ENCODE data around the gene MAGED4. TPM values are rescaled to one million over a fixed set of nuclear protein-coding genes. Genes with fewer than 3 reads are reported as not detected.
"Not testable (repeated sequence)": the region's sequence is repeated elsewhere in the genome, so short reads cannot be mapped to it uniquely, and the experiment has no call there.

Gene MAGED4, protein sequence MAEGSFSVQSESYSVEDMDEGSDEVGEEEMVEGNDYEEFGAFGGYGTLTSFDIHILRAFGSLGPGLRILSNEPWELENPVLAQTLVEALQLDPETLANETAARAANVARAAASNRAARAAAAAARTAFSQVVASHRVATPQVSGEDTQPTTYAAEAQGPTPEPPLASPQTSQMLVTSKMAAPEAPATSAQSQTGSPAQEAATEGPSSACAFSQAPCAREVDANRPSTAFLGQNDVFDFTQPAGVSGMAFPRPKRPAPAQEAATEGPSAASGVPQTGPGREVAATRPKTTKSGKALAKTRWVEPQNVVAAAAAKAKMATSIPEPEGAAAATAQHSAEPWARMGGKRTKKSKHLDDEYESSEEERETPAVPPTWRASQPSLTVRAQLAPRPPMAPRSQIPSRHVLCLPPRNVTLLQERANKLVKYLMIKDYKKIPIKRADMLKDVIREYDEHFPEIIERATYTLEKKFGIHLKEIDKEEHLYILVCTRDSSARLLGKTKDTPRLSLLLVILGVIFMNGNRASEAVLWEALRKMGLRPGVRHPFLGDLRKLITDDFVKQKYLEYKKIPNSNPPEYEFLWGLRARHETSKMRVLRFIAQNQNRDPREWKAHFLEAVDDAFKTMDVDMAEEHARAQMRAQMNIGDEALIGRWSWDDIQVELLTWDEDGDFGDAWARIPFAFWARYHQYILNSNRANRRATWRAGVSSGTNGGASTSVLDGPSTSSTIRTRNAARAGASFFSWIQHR
- total RNA-seq (10 to 100 TPM in 2 of 4 donors, 1 to 10 TPM in 1, under 1 TPM in 1; 0.27 to 11.4 (median 9.7) TPM), polyA plus RNA-seq (1 to 10 TPM in 1 of 3 donors, under 1 TPM in 1, not detected in 1; 0.60 to 4.3 TPM)

DNA sequence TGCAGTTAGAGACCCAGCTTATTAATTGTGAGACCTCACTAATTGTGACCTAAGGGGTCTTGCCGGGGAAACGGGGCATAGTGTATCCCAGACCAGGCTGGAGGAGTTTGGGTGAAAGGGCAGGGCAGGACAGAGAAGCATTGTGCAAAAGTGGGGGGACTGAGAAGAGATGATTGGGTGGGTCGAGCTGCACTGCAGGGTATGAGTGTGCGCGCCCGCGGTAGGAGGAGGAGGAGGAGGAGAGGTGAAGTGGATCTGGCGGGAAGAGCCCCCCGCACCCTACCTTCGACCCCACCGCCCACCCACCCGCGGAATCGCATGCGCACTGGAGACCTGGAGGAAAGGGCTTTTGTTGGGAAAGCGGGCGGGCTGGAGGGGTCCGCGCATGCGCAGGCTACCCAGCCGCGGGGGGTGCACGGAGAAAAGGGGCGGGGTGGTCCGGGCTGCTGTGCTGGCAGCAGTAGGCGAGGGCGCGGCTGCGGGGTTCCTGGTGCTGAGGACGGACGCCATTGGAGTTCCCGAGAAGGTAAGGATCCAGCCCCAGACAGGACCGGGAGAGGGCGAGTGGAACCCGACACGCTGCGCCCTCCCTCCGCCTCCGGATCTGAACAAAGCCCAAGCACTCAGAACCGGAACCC, at the start of gene MAGED4:
Gene MAGED4 (plus strand): TSS at position 449 of the 638 bp plus-strand sequence. CDS start 1,035 bp downstream, outside the sequence.
- H3K4me3 ChIP-seq; H3K27me3 ChIP-seq; intact Hi-C loops (cut with DNase I); DNase-seq; H3K4me1 ChIP-seq; H3K9me3 ChIP-seq; H3K36me3 ChIP-seq; H3K27ac ChIP-seq: not testable (repeated sequence)
- no CpG with 5 or more reads among the region's 40 CpGs for WGBS, 2 donors

GRCh38 chrX:52138830-52139544, 45.7 kb upstream of the MAGED4 start:
- TF ChIP-seq POLR2AphosphoS5 (IDR thresholded peaks at IDR 0.05) (no peak), EP300 (IDR thresholded peaks at IDR 0.05) (no peak), POLR2A (IDR thresholded peaks at IDR 0.05) (no peak), CTCF (IDR thresholded peaks at IDR 0.05) (no peak)
- WGBS, 2 donors, result 91 to 97% methylated on average over 2 of the region's 2 CpGs

GRCh38 chrX:52139545-52139895, 45.2 kb upstream of the MAGED4 start:
- no peak for DNase-seq
- no peak for TF ChIP-seq CTCF (IDR thresholded peaks at IDR 0.05)
- TF ChIP-seq EP300 (IDR thresholded peaks at IDR 0.05), result no peak
- TF ChIP-seq POLR2A (IDR thresholded peaks at IDR 0.05), result no peak
- TF ChIP-seq POLR2AphosphoS5 (IDR thresholded peaks at IDR 0.05), result no peak
- Histone ChIP-seq H3K9me3 (no peaks in the 10 kb centered on the region), H3K4me1 (no peaks in the 10 kb centered on the region), H3K27ac (no peak overlapping the region), H3K27me3 (no peaks in the 10 kb centered on the region), H3K36me3 (no peaks in the 10 kb centered on the region), H3K4me3 (no peak overlapping the region)
- intact Hi-C loops (cut with DNase I), result no loop called here

More at GRCh38 chrX:52138830-52139544, 45.7 kb upstream of the MAGED4 start:
- no peaks in the 10 kb centered on the region for H3K27me3 ChIP-seq
- no peak for DNase-seq
- H3K27ac ChIP-seq, result no peak overlapping the region
- H3K9me3 ChIP-seq, result no peaks in the 10 kb centered on the region
- no peaks in the 10 kb centered on the region for H3K4me1 ChIP-seq
- no peaks in the 10 kb centered on the region for H3K36me3 ChIP-seq
- intact Hi-C loops (cut with DNase I), result no loop called here
- H3K4me3 ChIP-seq, result no peak overlapping the region

DNA sequence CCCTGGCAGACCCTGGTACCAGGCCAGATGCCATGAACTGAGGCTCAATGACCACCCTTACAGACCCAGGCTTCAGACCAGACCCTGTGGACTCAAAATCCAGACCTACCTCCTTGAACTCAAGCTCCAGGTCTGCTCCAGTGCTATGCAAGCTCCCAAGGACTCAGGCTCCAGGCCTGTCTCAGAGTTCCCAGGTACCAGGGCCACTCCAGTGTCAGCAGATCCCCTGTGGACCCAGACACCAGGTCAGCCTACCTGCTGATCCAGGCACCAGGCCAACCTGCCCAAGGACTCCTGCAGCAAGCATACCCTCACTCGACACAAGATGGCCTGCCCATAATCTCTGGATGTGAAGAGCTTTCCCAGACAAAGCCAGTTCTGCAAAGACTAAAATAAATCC, 44.7 kb upstream of the MAGED4 start:
- no peaks in the 10 kb centered on the region for H3K36me3 ChIP-seq
- TF ChIP-seq POLR2AphosphoS5 (IDR thresholded peaks at IDR 0.05) (no peak), POLR2A (IDR thresholded peaks at IDR 0.05) (no peak), CTCF (IDR thresholded peaks at IDR 0.05) (no peak), EP300 (IDR thresholded peaks at IDR 0.05) (no peak)
- H3K4me1 ChIP-seq, result no peaks in the 10 kb centered on the region
- no peak for DNase-seq
- intact Hi-C loops (cut with DNase I), result no loop called here
- H3K27me3 ChIP-seq, result no peaks in the 10 kb centered on the region
- 83 to 86% methylated on average over 1 of the region's 1 CpG for WGBS, 2 donors
- no peak overlapping the region for H3K4me3 ChIP-seq
- H3K9me3 ChIP-seq, result no peaks in the 10 kb centered on the region
- no peak overlapping the region for H3K27ac ChIP-seq

DNA sequence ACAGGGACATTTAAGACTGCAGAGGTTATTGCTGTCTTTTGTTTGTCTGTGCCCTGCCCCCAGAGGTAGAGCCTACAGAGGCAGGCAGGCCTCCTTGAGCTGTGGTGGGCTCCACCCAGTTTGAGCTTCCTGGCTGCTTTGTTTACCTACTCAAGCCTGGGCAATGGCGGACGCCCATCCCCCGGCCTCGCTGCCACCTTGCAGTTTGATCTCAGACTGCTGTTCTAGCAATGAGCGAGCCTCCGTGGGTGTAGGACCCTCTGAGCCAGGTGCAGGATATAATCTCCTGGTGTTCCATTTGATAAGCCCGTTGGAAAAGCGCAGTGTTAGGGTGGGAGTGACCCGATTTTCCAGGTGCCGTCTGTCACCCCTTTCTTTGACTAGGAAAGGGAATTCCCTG, 34.0 kb upstream of the MAGED4 start:
- intact Hi-C loops (cut with DNase I); H3K4me3 ChIP-seq; DNase-seq; H3K36me3 ChIP-seq; H3K4me1 ChIP-seq; H3K9me3 ChIP-seq; H3K27me3 ChIP-seq; H3K27ac ChIP-seq: not testable (repeated sequence)
- WGBS, 2 donors, result 61 to 94% methylated on average over 10 of the region's 10 CpGs

GRCh38 chrX:52160140-52160539, 24.5 kb upstream of the MAGED4 start:
- 47 to 84% methylated on average over 8 of the region's 8 CpGs for WGBS, 2 donors
- H3K9me3 ChIP-seq; H3K27ac ChIP-seq; H3K4me3 ChIP-seq; H3K4me1 ChIP-seq; H3K36me3 ChIP-seq; H3K27me3 ChIP-seq; DNase-seq; intact Hi-C loops (cut with DNase I): not testable (repeated sequence)
